Panc1 (cell line): ENCODE data around the gene IQSEC1. TPM values are rescaled to one million over a fixed set of nuclear protein-coding genes. Genes with fewer than 3 reads are reported as not detected.

ENCODE experiments used
- ATAC-seq: fragments of 200-7000 bp; cut with Tn5 transposase; 2 replicates; pipeline ENCODE4 v1.9.1; 2020; ENCODE audit warnings: mild to moderate bottlenecking, moderate library complexity
- BruUV-seq: library from RNA; stranded (reverse); fragments of 400-500 nt; replicated peaks from 2 replicates; lab custom pipeline; 2021; lab: Mats Ljungman, UMichigan
- CTCF ChIA-PET: fragments of 300-600 bp; sonication (Branson Sonifier 250); formaldehyde crosslinking; loops from one replicate; lab custom pipeline; 2022; ENCODE audit warnings: antibody characterized with exemption; lab: Charles Lee
- POLR2A ChIA-PET: fragments of 300-600 bp; sonication (Branson Sonifier 250); formaldehyde crosslinking; loops from one replicate; lab custom pipeline; 2022; ENCODE audit warnings: antibody characterized with exemption; lab: Charles Lee
- DNase-seq: peaks from one replicate; pipeline ENCODE4 v3.0.0-alpha.2; 2010; ENCODE audit warnings: low read depth, low spot score
- H3K27ac ChIP-seq: 2 replicates; pipeline ENCODE4 v1.5.1; 2011; ENCODE audit warnings: mild to moderate bottlenecking, low read length, inconsistent platforms
- H3K27me3 ChIP-seq: fragments of 200-500 bp; sonication (Bioruptor generic); 2 replicates; pipeline ENCODE4 v1.6.0; 2014; ENCODE audit warnings: low read length, inconsistent platforms; ENCODE audit not compliant: control insufficient read depth, insufficient read depth
- H3K36me3 ChIP-seq: fragments of 200-500 bp; sonication (Bioruptor generic); 2 replicates; pipeline ENCODE4 v1.5.1; 2014; ENCODE audit warnings: inconsistent platforms, mild to moderate bottlenecking, low read length, moderate library complexity; ENCODE audit not compliant: control insufficient read depth, insufficient read depth
- H3K4me1 ChIP-seq: 2 replicates; pipeline ENCODE4 v1.5.1; 2011; ENCODE audit warnings: inconsistent platforms, mild to moderate bottlenecking, low read length, moderate library complexity; ENCODE audit not compliant: control insufficient read depth, insufficient read depth
- H3K4me3 ChIP-seq, 2 experiments: 2 replicates each; pipeline ENCODE4 v1.5.1; 2011 to 2012; ENCODE audit warnings: low read depth in 2 of 2, low read length in 2 of 2, mild to moderate bottlenecking in 2 of 2, inconsistent platforms in 1 of 2, moderate library complexity in 1 of 2
- H3K9me3 ChIP-seq: fragments of 200-500 bp; sonication (Bioruptor generic); 2 replicates; pipeline ENCODE4 v1.5.1; 2014; ENCODE audit warnings: low read depth, mild to moderate bottlenecking, inconsistent platforms, low read length, moderate library complexity; ENCODE audit not compliant: control insufficient read depth, insufficient read depth
- POLR2AphosphoS5 ChIP-seq: IDR thresholded peaks from 2 replicates; pipeline ENCODE4 v1.6.1; 2012; ENCODE audit warnings: mild to moderate bottlenecking, low read depth, low read length, moderate library complexity
- REST ChIP-seq, 2 experiments: IDR thresholded peaks; 2 replicates each; pipeline ENCODE4 v1.6.1; 2011 to 2012; ENCODE audit warnings: low read depth in 2 of 2, control low read depth in 1 of 2, low read length in 1 of 2, mild to moderate bottlenecking in 1 of 2, moderate library complexity in 1 of 2; ENCODE audit not compliant: insufficient read depth in 1 of 2
- SIN3A ChIP-seq: IDR thresholded peaks from 2 replicates; pipeline ENCODE4 v1.6.1; 2012; ENCODE audit warnings: low read depth, mild to moderate bottlenecking, low read length, moderate library complexity, borderline replicate concordance; ENCODE audit not compliant: insufficient read depth
- TCF7L2 ChIP-seq: IDR thresholded peaks from 2 replicates; pipeline ENCODE4 v1.6.1; 2011; ENCODE audit warnings: mild to moderate bottlenecking, low read depth, low read length, inconsistent platforms
- in situ Hi-C: cut with HindIII; loops from 2 replicates; pipeline ENCODE4 v1.10.0; 2016; ENCODE audit warnings: low sequenced_read_pairs, low pct_unique_long_range_greater_than_20kb
- intact Hi-C: fragments of 100-400 bp; cut with micrococcal nuclease; formaldehyde crosslinking; loops from one replicate; pipeline ENCODE4 v1.10.0; 2022; ENCODE audit not compliant: unreplicated experiment
- total RNA-seq: library from RNA; stranded (reverse); gene quantifications from one replicate; pipeline ENCODE4 v1.2.1, GENCODE V29; 2021; ENCODE audit not compliant: unreplicated experiment
- TF ChIP-seq, protein P1 (sequence below): fragments of 450-650 bp; IDR thresholded peaks from 2 replicates; pipeline ENCODE4 v1.5.1; 2017; ENCODE audit warnings: mild to moderate bottlenecking

The IQSEC1 gene
- total RNA-seq, 1 experiment from 2014 or later = 28.4 TPM

DNA sequence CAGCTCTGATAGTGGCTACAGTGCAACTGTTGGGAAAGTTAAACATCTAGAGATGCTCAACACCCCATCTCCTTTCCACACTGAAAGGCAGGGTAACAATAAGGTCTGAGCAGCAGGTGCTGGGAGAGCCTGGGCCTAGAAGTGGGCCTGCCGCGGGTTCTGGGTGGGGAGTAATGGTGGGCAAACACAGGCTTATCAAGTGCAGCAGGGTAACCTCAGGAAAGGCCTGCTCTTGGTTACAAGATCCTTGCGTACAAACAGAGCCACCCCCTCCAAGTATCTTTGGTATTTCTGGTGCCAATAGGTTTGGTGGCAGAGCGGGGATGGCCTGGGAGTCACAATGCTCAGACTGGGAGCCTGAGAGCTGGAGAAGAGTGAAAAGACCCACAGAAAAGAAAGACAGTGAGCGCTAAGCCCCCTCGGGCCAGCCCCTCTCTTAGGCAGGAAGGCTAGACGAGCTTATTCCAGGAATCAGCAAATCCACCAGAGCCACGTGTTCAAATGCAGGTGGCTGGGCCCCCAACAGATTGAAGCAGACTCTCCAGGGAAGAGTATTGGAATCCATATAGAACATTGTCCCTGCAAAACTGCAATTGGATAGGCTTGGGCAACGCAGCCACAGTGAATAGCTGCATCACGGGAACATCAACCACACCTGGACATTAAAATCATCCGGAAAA lies 2.7 kb downstream of the IQSEC1 start:
- CTCF ChIA-PET = no interaction called here
- H3K9me3 ChIP-seq = no peaks in the 10 kb centered on the region
- TF ChIP-seq POLR2AphosphoS5 = no peak
- TF ChIP-seq REST (IDR thresholded peaks at IDR 0.05; ENCODE audit: insufficient read depth in 1 of 2, low read depth in 2 of 2, low read length in 1 of 2) = no peak
- TF ChIP-seq TCF7L2 = no peak
- TF ChIP-seq, protein P1, sequence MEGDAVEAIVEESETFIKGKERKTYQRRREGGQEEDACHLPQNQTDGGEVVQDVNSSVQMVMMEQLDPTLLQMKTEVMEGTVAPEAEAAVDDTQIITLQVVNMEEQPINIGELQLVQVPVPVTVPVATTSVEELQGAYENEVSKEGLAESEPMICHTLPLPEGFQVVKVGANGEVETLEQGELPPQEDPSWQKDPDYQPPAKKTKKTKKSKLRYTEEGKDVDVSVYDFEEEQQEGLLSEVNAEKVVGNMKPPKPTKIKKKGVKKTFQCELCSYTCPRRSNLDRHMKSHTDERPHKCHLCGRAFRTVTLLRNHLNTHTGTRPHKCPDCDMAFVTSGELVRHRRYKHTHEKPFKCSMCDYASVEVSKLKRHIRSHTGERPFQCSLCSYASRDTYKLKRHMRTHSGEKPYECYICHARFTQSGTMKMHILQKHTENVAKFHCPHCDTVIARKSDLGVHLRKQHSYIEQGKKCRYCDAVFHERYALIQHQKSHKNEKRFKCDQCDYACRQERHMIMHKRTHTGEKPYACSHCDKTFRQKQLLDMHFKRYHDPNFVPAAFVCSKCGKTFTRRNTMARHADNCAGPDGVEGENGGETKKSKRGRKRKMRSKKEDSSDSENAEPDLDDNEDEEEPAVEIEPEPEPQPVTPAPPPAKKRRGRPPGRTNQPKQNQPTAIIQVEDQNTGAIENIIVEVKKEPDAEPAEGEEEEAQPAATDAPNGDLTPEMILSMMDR = no peak
- TF ChIP-seq SIN3A = no peak
- no peaks in the 10 kb centered on the region for H3K4me1 ChIP-seq
- POLR2A ChIA-PET = no interaction called here
- BruUV-seq = no TSS peak
- no peaks in the 10 kb centered on the region for H3K36me3 ChIP-seq
- H3K4me3 ChIP-seq = no peak overlapping the region
- in situ Hi-C loops (no loop called here), intact Hi-C loops (no loop called here)
- H3K27ac ChIP-seq = no peak overlapping the region
- no peaks in the 10 kb centered on the region for H3K27me3 ChIP-seq
- DNase-seq = no peak
- no peak for ATAC-seq

DNA sequence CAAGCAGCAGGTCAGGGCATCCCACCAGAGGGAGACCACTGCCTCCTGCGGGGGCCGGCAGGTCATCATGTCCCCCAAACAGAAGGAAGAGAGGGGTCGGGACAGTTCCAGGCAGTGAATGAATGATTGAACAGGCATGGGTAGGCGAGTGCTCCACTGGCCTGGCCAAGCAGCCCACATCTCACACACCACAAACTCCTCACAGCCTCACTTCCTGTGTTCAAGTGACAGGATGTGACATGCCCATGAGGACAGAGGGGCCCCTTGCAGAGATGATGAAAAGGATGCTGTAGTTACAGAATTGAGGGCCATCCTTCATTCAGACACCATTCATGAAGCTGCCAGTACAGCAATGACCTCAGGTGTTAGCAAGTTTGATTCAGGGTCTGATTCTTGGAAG lies 3.7 kb downstream of the IQSEC1 start:
- CTCF ChIA-PET = no interaction called here
- Histone ChIP-seq H3K4me1 (no peaks in the 10 kb centered on the region), H3K4me3 (no peak overlapping the region), H3K9me3 (no peaks in the 10 kb centered on the region), H3K27me3 (no peaks in the 10 kb centered on the region), H3K36me3 (no peaks in the 10 kb centered on the region), H3K27ac (no peak overlapping the region)
- in situ Hi-C loops (no loop called here), intact Hi-C loops (no loop called here)
- ATAC-seq = no peak
- no peak for DNase-seq
- no TSS peak for BruUV-seq
- TF ChIP-seq POLR2AphosphoS5 (no peak), REST (IDR thresholded peaks at IDR 0.05; ENCODE audit: insufficient read depth in 1 of 2, low read depth in 2 of 2, low read length in 1 of 2) (no peak), TCF7L2 (no peak), SIN3A (no peak)
- TF ChIP-seq, protein P1 = no peak
- POLR2A ChIA-PET = no interaction called here
